ENCODE results near the gene DIS3L. TPM values are rescaled to one million over a fixed set of nuclear protein-coding genes. Genes with fewer than 3 reads are reported as not detected.
"Not testable (repeated sequence)": the region's sequence is repeated elsewhere in the genome, so short reads cannot be mapped to it uniquely, and the experiment has no call there.

Gene DIS3L
- total RNA-seq, 1 experiment from 2014 or later, result 15.5 TPM

DNA sequence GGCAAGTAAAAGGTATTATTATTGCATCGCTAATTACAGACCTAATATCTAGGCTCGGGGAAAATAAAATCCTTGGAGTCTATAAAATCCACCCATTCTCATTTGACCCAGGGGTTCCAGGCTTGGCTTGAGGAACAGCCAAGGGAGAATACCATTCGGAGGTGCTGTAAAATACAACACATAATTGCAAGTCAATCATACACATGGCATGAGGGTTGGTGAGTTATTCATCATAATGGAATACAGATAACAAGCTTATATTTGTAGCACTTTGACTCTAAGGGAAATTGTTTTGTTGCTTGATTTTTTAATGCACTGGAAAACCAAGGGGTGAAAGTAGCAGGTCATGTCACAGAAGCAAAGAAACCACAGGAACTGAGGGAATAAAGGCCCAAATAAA, 16.8 kb upstream of the DIS3L start:
- DNase-seq (ENCODE audit: low read depth), result no peak

DNA sequence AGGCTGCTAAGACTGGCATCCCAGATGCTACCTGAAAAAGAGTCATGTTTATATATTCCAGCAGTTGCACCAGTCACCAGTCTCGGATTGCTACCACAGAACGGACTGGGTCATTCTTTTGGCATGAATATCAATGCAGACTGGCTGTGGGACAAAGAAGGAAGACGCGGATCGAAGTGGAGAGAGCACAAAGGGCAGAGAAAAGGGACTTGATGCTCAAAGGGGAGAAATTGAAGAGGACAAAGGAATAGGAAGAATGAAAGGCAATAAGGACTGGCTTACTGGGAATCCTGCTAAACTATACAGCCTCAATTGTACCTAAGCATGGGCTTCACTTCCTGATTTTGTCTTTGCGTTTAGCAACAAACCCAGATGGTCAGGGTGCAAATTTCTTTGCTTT, 15.3 kb upstream of the DIS3L start:
- no peak for DNase-seq (ENCODE audit: low read depth)

DNA sequence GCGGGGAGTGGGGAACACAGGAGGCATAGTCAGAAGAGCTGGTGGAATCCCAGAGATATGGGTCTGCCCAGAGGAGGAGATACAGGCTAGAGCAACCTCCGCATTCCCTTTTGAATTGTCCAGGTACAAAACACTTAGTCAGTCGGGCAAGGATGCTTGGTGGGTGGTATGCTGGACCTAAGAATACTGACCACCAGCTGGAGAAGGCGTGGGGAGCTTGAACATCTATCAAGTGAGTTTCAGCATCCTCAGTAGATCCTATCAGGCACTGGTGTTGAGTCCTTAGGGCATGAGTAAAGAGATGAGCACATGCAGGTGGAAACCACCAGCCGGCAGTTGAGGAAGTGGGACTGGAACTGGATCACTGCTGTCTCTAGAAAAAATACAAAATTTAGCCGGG, 14.7 kb upstream of the DIS3L start:
- no peak for DNase-seq (ENCODE audit: low read depth)

DNA sequence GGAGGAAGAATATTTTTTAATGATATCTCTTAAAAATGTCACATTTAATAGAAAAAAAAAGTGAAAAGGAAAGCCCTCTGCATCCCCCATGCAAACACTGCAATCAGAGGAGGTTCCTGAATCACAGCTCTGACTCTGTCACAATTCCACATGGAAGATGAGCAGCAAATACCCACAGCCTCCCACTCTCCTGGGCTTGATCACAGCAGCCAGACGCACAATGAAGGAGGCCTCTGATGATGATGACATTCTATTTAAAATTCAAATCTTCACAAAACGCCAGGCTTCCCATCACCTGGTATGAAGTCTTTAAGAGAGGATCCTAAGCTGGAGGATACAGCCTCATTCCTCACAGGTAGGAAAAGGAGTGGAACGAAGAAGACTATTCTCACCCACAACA, 9.1 kb upstream of the DIS3L start:
- no peak for DNase-seq (ENCODE audit: low read depth)

DNA sequence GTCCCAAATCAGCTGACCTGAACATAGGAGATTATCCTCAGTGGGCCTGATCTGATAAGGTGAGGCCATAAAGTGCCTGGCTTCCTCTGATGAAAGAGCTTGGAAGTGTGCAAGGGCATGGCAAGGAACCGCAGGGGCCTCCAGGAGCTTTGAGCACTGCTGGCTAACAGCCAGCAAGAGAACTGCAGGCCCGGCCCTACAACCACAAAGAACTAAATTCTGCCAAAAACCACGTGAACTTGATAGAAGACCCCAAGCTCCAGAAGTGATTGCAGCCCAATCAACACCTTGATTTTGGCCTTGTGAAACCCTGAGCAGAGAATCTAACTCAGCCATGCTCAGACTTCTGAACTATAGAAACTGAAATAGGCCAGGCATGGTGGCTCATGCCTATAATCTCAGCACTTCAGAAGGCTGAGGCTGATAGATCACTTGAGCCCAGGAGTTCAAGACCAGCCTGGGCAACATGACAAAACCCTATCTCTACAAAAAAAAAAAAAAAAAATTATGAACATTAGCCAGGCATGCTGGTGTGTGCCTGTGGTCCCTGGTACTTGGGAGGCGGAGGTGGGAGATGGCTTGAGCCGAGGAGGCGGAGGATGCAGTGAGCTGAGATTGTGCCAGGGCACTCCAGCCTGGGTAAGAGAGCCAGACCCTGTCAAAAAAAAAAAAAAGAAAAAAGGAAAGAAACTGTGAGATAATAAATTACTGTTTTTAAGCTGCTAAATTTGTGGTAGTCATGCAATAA, 7.7 kb upstream of the DIS3L start:
- no peak for DNase-seq (ENCODE audit: low read depth)

DNA sequence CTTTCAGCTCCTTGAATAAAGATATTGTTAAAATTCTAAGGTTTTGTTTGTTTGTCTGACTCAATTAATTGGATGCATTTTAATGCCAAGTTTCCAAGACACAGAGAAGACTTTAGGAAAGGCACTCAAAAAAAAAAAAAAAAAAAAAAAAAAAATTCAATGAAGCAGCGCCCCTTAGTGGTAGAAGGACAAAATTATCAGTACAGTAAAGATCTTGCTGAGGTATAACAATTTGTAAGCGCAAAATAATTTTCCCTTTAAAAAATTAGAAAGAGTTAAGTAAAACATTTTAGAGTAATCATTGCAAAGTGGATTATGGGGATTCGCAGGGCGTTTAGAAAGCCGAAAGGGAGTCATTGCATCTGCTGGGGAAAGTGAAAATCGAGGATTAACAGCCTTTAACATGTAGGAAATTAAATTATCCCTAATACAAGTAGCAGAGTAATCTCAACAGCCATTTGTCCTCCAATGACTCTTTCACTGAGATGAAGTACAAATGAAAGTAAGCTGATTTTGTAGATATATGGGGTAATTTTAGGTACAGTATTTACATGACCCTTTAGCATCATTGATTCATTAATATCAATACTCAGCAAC, 5.8 kb upstream of the DIS3L start:
- no peak for DNase-seq (ENCODE audit: low read depth)

DNA sequence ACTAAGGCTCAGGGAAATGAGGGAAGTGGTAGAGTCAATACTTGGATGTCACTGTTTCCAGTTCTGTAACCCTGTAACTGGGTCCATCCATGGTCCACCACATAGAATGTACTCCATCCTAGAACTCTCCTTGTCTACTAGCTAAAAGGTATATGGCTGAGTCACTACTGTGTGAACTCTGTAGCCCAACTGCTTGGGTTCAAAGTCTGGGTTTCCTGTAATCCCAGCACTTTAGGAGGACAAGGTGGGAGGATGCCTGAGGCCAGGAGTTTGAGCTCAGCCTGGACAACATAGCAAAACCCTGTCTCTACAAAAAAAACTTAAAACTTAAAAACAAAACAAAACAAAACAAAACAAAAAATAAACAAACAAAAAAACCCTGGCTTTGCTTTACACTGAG, 5.3 kb upstream of the DIS3L start:
- DNase-seq (ENCODE audit: low read depth), result no peak

DNA sequence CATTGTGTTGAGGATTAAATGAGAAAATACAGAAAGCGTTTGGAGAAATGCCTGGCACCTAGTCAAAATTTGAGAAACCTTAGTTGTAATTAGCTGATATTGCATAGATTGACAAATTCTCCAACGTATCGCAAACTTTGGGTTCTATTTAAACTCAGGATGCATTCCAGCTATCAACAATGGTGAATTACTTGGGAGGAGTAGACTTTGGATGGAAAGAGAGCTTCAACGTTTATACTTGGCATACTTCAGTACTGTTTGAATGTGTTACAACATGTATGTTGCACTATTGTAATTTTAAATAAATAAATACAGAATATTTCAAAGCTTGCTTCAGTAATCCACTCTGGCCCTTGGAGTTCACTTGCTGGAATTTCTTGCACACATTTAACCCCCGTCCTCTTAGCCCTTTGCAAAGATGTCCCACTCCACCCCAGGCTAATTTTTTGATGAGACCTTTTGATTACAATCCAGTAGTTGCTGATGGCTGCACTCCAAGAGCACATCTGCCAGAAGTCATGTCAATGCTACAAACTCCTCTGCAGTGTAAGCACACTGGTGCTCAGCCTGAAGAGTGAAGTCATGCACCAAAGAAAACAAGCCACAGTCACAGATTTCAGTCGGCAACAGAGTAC, 4.7 kb upstream of the DIS3L start:
- no peak for DNase-seq (ENCODE audit: low read depth)

DNA sequence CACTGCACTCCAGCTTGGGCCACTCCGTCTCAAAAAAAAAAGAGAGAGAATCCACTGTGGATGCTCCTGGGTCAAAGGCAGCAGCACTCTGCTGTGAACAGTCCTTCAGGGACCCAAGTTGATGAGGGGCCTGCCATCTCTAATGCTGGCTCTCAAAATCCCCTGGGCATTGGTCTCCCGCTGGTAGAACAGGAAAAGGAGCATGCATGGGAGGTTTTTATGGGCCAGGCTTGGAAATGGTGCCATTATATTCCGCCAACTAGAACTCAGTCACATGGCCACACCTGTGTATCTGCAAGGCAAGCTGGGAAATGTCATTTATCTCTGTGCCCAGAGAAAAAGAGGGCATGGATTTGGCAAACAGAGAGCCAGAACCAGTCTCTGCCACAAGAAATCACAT, 3.4 kb upstream of the DIS3L start:
- DNase-seq (ENCODE audit: low read depth), result no peak

DNA sequence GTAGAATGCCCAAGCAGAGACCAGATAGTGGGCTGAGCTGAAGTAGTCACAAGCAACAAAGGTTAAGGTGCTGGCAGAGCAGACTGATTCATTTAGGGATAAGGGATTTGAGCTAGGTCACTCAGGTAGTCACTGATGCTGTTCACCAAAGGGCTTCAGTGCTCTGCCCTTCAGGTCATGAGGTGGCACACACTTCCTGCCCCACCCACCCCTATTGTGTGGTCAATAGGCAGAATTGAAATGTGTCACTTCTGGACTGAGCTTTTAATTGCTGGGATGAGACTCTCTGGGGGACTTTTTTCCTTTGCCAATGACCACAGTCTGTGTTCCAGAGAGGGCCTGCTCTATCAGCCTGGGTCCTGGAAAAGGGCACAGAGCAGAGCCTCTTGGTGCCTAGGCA, 2.9 kb upstream of the DIS3L start:
- no peak for DNase-seq (ENCODE audit: low read depth)

DNA sequence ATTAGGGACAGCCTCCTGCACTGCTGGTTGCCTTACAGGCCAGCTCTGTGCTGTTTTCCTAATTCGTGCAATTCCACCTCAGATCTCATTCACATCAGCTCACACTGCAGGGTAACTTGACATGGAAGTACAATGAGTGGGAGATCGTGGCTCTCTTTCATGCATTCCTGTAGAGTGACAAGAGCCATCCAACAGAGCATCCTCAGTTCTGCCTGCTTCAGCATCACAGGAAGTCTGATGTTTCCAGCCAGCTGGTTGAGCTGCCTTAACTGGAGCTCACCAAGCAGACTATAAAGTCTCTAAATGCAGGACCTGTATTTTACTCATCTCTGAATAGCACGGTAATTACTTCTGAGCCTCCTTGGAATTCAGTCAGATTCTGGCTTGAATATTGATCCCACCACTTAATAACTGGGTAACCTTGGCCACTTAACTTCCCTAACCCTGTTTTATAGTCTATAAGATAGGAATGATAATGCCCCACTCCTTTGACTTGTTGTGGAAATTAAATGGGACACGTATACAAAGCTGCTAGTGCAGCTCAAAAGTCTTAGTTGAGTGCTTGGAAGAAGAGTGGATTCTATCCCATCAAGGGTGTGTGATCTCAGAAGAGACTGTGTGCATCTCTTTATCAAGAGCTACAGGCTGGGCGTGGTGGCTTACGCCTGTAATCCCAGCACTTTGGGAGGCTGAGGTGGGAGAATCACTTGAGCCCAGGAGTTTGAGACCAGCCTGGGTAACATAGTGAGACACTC, 1.4 kb upstream of the DIS3L start:
- DNase-seq (ENCODE audit: low read depth), result no peak

DNA sequence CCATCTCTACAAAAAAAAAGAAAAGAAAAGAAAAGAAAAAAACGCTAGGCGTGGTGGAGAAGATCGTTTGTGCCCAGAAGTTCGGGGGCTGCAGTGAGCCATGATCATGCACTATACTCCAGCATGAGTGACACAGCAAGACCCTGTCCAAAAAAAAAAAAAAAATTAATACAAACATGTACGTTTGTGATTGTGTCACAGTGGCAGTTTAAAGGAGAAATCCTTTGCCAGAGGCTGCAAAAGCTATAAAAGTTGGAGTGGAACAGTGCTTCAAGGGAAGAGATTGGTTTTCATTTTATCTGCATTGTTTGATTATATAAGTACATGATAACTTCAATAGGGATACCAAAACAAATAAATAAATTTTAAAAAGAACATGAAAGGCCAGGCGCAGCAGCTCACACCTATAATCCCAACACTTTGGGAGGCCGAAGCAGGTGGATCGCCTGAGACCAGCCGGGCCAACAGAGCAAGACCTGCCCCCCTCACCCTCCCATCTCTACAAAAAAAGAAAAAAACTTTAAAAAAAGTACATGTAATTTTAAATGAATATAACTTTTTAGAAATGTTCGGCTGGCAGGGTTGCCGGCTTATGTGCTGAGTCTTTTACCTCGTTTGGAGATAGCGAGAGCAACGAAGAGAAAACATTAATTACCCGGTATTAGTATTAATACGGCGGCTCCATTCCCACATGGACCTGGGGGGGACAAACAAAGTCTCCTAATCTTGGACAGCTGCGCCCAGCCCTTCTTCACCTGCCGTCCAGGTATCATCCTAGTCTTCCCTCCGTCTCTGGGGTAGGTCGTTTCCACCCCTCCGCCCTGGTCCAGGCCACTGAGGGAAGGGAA, 573 bp upstream of the DIS3L start:
- DNase-seq (ENCODE audit: low read depth), result no peak

DNA sequence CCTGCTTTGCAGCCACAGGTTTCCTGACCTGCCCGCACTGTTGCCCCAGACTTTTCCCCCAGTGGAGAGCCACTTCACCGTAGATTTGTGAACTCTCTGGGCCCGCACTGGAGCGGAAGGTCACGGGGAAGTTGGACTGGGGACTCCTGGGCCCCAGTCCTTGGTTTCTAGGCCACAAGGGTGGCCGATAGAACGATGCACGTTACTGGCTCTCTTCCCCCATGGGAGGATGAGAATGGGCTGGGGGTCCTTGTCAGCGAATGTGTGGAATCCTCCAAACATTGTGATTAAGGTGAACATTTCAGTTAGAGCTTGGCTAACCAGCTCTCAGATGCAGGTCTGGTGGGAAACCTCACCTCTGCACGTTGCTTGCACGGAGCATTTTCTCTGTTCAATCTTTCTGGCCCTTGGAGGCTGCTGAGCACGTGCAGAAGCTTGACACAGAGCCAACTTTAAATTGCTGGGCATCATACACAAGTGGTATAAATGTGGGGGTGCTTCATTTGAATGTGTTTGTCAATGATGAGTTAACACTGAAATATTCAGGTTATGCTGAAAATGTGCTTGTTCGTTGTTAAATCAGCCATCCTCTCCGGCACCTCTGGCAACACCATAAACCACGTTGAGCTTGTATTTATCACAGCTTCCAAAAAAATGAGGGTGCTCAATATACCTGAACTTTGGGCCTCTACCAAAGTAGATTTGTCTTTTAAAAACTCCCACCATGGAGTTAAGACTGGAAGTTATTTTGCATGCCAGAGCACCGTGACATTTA, 976 bp downstream of the DIS3L start:
- peak; percentile 63 for DNase-seq (ENCODE audit: low read depth)

DNA sequence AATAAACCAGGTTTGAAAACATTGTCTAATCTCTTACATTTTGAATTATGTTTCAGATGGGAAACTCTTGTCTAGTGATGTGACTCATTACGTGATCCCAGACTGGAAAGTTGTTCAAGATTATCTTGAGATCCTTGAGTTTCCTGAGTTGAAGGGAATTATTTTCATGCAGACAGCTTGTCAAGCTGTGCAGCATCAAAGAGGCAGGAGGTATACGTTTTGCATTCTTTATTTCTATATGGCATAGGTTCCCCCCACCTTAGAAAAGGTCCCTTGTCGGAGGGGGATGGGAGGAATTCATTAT, 1.5 kb downstream of the DIS3L start:
- DNase-seq (ENCODE audit: low read depth), result peak; percentile 19

DNA sequence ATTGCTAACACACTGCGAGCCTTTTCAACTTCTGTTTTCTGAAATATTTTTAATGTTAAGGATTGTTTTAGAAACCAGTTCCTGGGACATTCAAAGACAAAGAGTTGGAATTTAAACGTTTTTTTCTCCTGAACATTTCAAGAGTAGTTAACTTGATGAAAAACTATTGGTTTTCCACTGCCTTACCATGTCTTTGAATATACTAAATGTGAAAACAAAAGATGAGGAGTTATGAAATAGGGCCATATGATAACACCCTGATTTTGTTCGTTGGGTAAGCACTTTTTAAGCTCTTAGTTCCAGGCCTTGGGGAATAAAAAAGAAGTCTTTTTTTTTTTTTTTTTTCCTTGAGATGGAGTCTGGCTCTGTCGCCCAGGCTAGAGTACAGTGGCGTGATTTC, 2.8 kb downstream of the DIS3L start:
- no peak for DNase-seq (ENCODE audit: low read depth)

DNA sequence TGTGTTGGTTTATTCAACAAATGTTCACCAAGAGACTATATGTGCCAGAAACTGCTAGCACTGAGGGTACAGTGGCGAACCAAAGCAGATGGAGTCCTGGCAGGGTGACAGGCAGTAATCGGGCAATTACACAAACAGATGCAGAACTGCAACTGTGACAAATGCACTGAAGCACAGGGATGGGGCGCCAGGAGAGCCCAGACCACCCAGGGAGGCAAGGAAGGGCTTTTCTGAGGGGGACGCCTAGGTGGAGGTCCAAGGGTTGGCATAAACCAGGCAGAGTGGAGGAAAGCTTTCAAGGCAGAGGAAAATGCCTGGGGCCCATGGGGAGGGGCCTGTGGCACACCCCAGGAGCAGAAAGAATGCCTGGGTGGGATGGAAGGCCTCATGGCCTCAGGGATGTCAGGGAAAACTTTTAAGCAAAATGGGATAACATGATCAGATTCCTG, 5.5 kb downstream of the DIS3L start:
- no peak for DNase-seq (ENCODE audit: low read depth)

DNA sequence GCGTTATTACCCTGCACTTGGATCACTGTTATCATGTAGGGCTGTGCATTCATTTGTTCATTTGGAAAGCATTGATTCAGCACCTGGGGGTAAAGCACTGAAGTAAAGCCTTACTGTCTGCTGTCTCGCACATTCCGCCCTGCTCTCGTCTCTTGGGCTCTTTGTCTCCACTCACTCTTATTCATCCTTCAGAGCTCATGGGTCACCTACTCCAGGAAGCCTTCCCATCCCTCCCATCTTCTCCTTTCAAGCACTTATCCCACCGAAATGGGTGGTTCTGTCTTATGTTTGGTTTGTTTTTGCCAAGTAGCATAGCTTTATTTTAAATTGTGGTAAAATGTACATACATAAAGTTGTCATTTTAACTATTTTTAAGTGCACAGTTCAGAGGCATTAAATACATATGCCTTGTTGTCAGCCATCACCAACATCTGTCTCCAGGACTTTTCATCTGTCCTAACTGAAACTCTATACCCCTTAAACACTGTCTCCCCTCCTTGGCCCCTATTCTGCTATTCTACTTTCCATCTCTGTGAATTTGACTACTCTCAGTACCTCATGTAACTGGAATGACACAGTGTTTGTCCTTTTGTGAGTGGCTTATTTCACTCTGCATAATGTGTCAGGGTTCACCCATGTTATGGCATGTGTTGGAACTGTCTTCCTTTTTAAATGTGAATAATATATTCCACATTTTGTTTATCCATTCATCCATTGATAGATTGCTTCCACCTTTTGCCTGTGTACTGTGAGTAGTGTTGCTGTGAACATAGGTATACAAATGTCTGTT, 9.3 kb downstream of the DIS3L start:
- DNase-seq (ENCODE audit: low read depth), result no peak

DNA sequence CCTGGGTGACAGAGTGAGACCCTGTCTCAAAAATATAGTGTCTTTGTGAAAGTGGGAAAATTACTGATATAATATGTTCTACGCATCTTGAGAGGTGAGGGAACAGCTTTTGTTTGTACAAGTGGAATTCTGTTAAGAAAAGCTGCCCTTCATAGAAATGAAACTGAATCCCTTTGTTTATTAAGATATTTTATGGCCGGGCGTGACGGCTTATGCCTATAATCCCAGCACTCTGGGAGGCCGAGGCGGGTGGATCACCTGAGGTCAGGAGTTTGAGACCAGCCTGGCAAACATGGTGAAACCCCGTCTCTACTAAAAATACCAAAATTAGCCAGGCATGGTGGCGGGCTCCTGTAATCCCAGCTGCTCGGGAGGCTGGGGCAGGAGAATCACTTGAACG, 11.1 kb downstream of the DIS3L start:
- not testable (repeated sequence) for DNase-seq (ENCODE audit: low read depth)

DNA sequence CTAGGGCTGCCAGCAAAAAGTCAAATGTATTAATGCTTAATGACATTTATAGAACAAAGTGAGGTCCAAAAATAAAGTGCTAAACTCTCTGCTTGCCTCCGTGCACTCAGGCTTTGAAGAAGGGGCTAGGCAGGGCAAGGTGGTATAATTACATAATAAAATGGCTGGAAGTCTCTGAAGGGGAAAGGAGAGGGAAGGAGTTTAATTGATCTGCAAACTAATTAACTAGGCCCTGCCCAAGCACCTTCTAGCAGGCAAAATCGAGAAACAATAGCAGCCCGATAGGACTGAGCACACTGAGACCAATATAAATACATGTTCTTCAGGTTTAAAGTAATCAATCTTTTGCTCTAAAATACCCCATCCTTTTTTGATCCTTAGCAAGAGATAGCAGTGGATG, 13.0 kb downstream of the DIS3L start:
- no peak for DNase-seq (ENCODE audit: low read depth)

DNA sequence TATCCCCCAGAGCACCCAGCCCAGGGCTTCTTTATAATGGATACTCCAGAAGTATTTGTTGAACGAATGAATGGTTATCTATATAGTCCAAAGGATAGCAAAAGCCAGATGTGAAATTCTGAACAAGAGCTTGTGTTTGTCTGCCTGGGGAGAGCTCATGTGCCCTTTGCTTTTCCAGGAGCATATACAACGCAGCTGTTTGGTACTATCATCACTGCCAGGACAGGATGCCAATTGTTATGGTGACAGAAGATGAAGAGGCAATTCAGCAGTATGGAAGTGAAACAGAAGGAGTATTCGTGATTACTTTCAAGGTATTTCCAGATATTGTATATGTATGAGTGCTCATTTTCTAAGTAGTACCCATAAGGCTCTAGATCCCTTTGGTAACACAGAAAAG, 15.2 kb downstream of the DIS3L start:
- DNase-seq (ENCODE audit: low read depth), result no peak

All from Daoy (cell line).